KMS-11 (cell line): Measurements from ENCODE around the gene FOXB1.

Experiments used
- H2AFZ ChIP-seq: fragments of 200-600 bp; sonication (generic); 2 replicates; pipeline ENCODE4 v1.6.1; 2016; ENCODE audit warnings: antibody characterized with exemption, mixed run types, low read depth
- H3K27ac ChIP-seq: fragments of 200-600 bp; sonication (generic); 2 replicates; pipeline ENCODE4 v1.6.1; 2016; ENCODE audit warnings: mild to moderate bottlenecking, mixed run types
- H3K27me3 ChIP-seq: fragments of 200-600 bp; sonication (generic); 2 replicates; pipeline ENCODE4 v1.6.1; 2017; ENCODE audit warnings: mild to moderate bottlenecking, low read depth, mixed run types, moderate library complexity; ENCODE audit not compliant: insufficient read depth
- H3K36me3 ChIP-seq: fragments of 200-600 bp; sonication (generic); 2 replicates; pipeline ENCODE4 v1.6.1; 2017; ENCODE audit warnings: mild to moderate bottlenecking, mixed run types; ENCODE audit not compliant: insufficient read depth
- H3K4me1 ChIP-seq: fragments of 200-600 bp; sonication (generic); 2 replicates; pipeline ENCODE4 v1.6.1; 2016; ENCODE audit warnings: mild to moderate bottlenecking, low read depth, mixed run types; ENCODE audit not compliant: poor library complexity, severe bottlenecking
- H3K4me2 ChIP-seq: fragments of 200-600 bp; sonication (generic); 2 replicates; pipeline ENCODE4 v1.7.0; 2016; ENCODE audit warnings: mild to moderate bottlenecking, mixed run types
- H3K4me3 ChIP-seq: fragments of 200-600 bp; sonication (generic); IDR thresholded peaks from 2 replicates; pipeline ENCODE4 v1.6.1; 2017; ENCODE audit warnings: low read depth, low read length, mixed read lengths; ENCODE audit not compliant: insufficient read depth
- H3K79me2 ChIP-seq: fragments of 200-600 bp; sonication (generic); 2 replicates; pipeline ENCODE4 v1.6.1; 2016; ENCODE audit warnings: low read depth, mixed run types; ENCODE audit not compliant: insufficient read depth
- H3K9ac ChIP-seq: fragments of 200-600 bp; sonication (generic); 2 replicates; pipeline ENCODE4 v1.6.1; 2016; ENCODE audit warnings: mild to moderate bottlenecking, mixed run types
- H4K20me1 ChIP-seq: fragments of 200-600 bp; sonication (generic); 2 replicates; pipeline ENCODE4 v1.6.1; 2016; ENCODE audit warnings: mild to moderate bottlenecking, mixed run types; ENCODE audit not compliant: insufficient read depth
- TF ChIP-seq, protein P1 (sequence below): fragments of 200-600 bp; sonication (generic); conservative IDR thresholded peaks from 2 replicates; pipeline ENCODE4 v1.6.1; 2017; ENCODE audit warnings: low read depth, mild to moderate bottlenecking, antibody characterized with exemption, low read length, moderate library complexity, mixed read lengths

The FOXB1 gene

GRCh38 chr15:60049948-60050347 lies 45.8 kb downstream of the FOXB1 start:
- Histone ChIP-seq H2AFZ (no peak overlapping the region), H3K27ac (no peak overlapping the region), H4K20me1 (no peaks in the 10 kb centered on the region), H3K9ac (no peak overlapping the region), H3K27me3 (no peaks in the 10 kb centered on the region), H3K36me3 (no peaks in the 10 kb centered on the region), H3K4me2 (no peak overlapping the region), H3K4me1 (peaks cover 7% of the 10 kb centered on the region), H3K79me2 (no peaks in the 10 kb centered on the region), H3K4me3 (no peak overlapping the region)
- TF ChIP-seq, protein P1, sequence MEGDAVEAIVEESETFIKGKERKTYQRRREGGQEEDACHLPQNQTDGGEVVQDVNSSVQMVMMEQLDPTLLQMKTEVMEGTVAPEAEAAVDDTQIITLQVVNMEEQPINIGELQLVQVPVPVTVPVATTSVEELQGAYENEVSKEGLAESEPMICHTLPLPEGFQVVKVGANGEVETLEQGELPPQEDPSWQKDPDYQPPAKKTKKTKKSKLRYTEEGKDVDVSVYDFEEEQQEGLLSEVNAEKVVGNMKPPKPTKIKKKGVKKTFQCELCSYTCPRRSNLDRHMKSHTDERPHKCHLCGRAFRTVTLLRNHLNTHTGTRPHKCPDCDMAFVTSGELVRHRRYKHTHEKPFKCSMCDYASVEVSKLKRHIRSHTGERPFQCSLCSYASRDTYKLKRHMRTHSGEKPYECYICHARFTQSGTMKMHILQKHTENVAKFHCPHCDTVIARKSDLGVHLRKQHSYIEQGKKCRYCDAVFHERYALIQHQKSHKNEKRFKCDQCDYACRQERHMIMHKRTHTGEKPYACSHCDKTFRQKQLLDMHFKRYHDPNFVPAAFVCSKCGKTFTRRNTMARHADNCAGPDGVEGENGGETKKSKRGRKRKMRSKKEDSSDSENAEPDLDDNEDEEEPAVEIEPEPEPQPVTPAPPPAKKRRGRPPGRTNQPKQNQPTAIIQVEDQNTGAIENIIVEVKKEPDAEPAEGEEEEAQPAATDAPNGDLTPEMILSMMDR, result no peak

DNA sequence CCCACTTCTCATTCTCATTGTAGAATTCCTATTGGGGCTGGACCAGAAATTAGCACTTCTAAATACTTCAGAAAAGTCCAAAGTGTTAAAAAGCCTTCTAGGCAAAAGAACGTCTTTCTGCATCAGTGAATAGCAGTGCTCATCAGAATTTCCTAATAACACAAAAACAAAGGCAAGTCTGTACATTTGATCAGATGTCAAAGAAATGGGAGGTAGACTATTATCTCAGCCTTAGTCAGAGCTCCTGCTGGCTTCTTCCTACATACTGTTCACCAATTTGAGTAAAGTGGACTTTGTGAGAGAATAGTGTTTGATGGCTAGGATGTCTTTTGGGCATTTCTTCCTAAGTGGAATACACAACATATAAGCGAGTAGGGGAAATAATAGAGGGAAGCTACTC lies 48.7 kb downstream of the FOXB1 start:
- no peak overlapping the region for H3K4me2 ChIP-seq
- no peak overlapping the region for H3K4me3 ChIP-seq
- no peak overlapping the region for H3K27ac ChIP-seq
- H3K36me3 ChIP-seq, result no peaks in the 10 kb centered on the region
- no peaks in the 10 kb centered on the region for H4K20me1 ChIP-seq
- H3K79me2 ChIP-seq, result no peaks in the 10 kb centered on the region
- no peak overlapping the region for H2AFZ ChIP-seq
- H3K9ac ChIP-seq, result no peak overlapping the region
- H3K27me3 ChIP-seq, result no peaks in the 10 kb centered on the region
- no peaks in the 10 kb centered on the region for H3K4me1 ChIP-seq
- TF ChIP-seq, protein P1, result no peak

DNA sequence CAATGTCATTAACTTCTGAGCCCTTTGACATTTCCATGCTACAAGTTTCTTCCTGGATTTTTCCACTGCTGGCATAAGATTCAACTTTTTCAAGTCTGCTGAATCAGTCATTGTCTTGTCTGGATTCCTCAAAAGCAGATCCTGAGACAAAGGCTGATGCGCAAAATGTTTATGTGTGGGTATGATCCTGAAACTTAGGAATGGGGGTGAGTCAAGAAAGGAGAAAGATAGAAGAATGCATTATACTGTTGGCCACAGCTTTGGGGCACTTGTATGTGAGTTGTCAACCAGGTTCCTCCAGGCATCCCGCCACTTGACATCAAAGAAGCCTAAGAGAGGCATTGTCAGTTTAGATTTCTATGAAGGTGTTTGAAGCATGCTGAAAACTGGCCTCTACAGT lies 50.4 kb downstream of the FOXB1 start:
- Histone ChIP-seq H3K4me1 (no peaks in the 10 kb centered on the region), H3K36me3 (no peaks in the 10 kb centered on the region), H3K4me3 (no peak overlapping the region), H2AFZ (no peak overlapping the region), H3K9ac (no peak overlapping the region), H3K79me2 (no peaks in the 10 kb centered on the region), H3K27ac (no peak overlapping the region), H3K27me3 (no peaks in the 10 kb centered on the region), H3K4me2 (no peak overlapping the region), H4K20me1 (no peaks in the 10 kb centered on the region)
- TF ChIP-seq, protein P1, result no peak
